SJCRH30 (cell line): ENCODE results near the gene TIMM44. TPM values are rescaled to one million over a fixed set of nuclear protein-coding genes. Genes with fewer than 3 reads are reported as not detected.
A peak's percentile ranks its signal among the peaks of the same experiment; 100 is the strongest.

Source experiments
- DNase-seq, 2 experiments: peaks; one replicate each; pipeline ENCODE4 v3.0.0-alpha.2; 2015 to 2020
- H3K27ac ChIP-seq: fragments of 250-450 bp; sonication (Bioruptor Pico); 2 replicates; pipeline ENCODE4 v1.5.1; 2020; ENCODE audit warnings: mild to moderate bottlenecking, moderate library complexity
- H3K27me3 ChIP-seq: fragments of 250-450 bp; sonication (Bioruptor Pico); 2 replicates; pipeline ENCODE4 v1.5.1; 2020; ENCODE audit warnings: mild to moderate bottlenecking, moderate library complexity
- H3K36me3 ChIP-seq: fragments of 250-450 bp; sonication (Bioruptor Pico); 2 replicates; pipeline ENCODE4 v1.5.1; 2020; ENCODE audit warnings: mild to moderate bottlenecking, moderate library complexity
- H3K4me1 ChIP-seq: fragments of 250-450 bp; sonication (Bioruptor Pico); 2 replicates; pipeline ENCODE4 v1.5.1; 2020; ENCODE audit warnings: mild to moderate bottlenecking, moderate library complexity
- H3K4me3 ChIP-seq: fragments of 250-450 bp; sonication (Bioruptor Pico); 2 replicates; pipeline ENCODE4 v1.5.1; 2020; ENCODE audit warnings: mild to moderate bottlenecking, moderate library complexity
- H3K9me3 ChIP-seq: fragments of 250-450 bp; sonication (Bioruptor Pico); replicated peaks from 2 replicates; pipeline ENCODE4 v1.5.1; 2020; ENCODE audit warnings: mild to moderate bottlenecking, moderate library complexity
- total RNA-seq: library from RNA; depleted of rRNA; stranded (reverse); fragments of >200 nt; shearing (Covaris generic); gene quantifications from 2 replicates; pipeline ENCODE4 v1.2.3, GENCODE V29; 2014; rRNA removed

The TIMM44 gene
- total RNA-seq, 1 experiment from 2014 or later = 55.2 TPM

- H3K4me3 ChIP-seq = no peak overlapping the region
- peaks cover 11% of the 10 kb centered on the region; the same call in 1 of the 2 replicates for H3K4me1 ChIP-seq
- H3K27ac ChIP-seq = no peak overlapping the region
- H3K9me3 ChIP-seq = no peaks in the 10 kb centered on the region
- no peaks in the 10 kb centered on the region for H3K36me3 ChIP-seq
- no peak for DNase-seq
- H3K27me3 ChIP-seq = no peaks in the 10 kb centered on the region
These were observed 61.6 kb downstream of the TIMM44 start for GRCh38 chr19:7881910-7882309.

- peak overlapping the region; percentile 36; the same call in 1 of the 2 replicates for H3K27ac ChIP-seq
- no peaks in the 10 kb centered on the region; the same call in 1 of the 2 replicates for H3K27me3 ChIP-seq
- H3K4me1 ChIP-seq = peaks cover 11% of the 10 kb centered on the region; the same call in 1 of the 2 replicates
- H3K36me3 ChIP-seq = no peaks in the 10 kb centered on the region
- H3K9me3 ChIP-seq = no peaks in the 10 kb centered on the region
- no peak overlapping the region for H3K4me3 ChIP-seq
- DNase-seq = peak; percentile 81
These were observed 63.6 kb downstream of the TIMM44 start for GRCh38 chr19:7879836-7880235.

- no peaks in the 10 kb centered on the region for H3K36me3 ChIP-seq
- H3K27ac ChIP-seq = peak overlapping the region; percentile 36; the same call in 1 of the 2 replicates
- no peaks in the 10 kb centered on the region for H3K9me3 ChIP-seq
- no peak overlapping the region for H3K4me3 ChIP-seq
- peak; percentile 53 to 68 for DNase-seq
- H3K27me3 ChIP-seq = peaks cover 4% of the 10 kb centered on the region
- H3K4me1 ChIP-seq = peaks cover 11% of the 10 kb centered on the region; the same call in 1 of the 2 replicates
These were observed 64.2 kb downstream of the TIMM44 start for GRCh38 chr19:7879111-7879807.

- Histone ChIP-seq H3K36me3 (no peaks in the 10 kb centered on the region), H3K27ac (no peak overlapping the region), H3K4me1 (peaks cover 11% of the 10 kb centered on the region; the same call in 1 of the 2 replicates), H3K27me3 (peaks cover 4% of the 10 kb centered on the region), H3K9me3 (no peaks in the 10 kb centered on the region), H3K4me3 (no peak overlapping the region)
- DNase-seq = no peak
These were observed 66.1 kb downstream of the TIMM44 start for GRCh38 chr19:7877249-7877836.

Other genes with a start within 250 kb of the TIMM44 start
- gene FCER2, start 241.5 kb downstream of the TIMM44 start, total RNA-seq = not detected in 2 replicates
- gene CLEC4G, start 211.6 kb downstream of the TIMM44 start, total RNA-seq = not detected in 2 replicates
- not detected in 2 replicates for gene CD209, start 196.1 kb downstream of the TIMM44 start, total RNA-seq
- not detected in 2 replicates for gene CLEC4M, start 180.4 kb downstream of the TIMM44 start, total RNA-seq
- 5.5 and 6.0 TPM in 2 replicates for gene EVI5L, start 113.4 kb downstream of the TIMM44 start, total RNA-seq
- not detected in 2 replicates for gene PRR36, start 69.3 kb downstream of the TIMM44 start, total RNA-seq
- gene LRRC8E, start 55.2 kb downstream of the TIMM44 start, total RNA-seq = 0.04 and 0.15 TPM in 2 replicates
- 12.9 and 13.6 TPM in 2 replicates for gene MAP2K7, start 39.8 kb downstream of the TIMM44 start, total RNA-seq
- not detected in 2 replicates for gene TGFBR3L, start 28.8 kb downstream of the TIMM44 start, total RNA-seq
- 15.8 and 17.4 TPM in 2 replicates for gene SNAPC2, start 23.3 kb downstream of the TIMM44 start, total RNA-seq
- 1.0 TPM in 2 replicates for gene CTXN1, start 17.5 kb downstream of the TIMM44 start, total RNA-seq
- gene ELAVL1, start 62.0 kb upstream of the TIMM44 start, total RNA-seq = 79.4 and 79.6 TPM in 2 replicates
- gene CCL25, start 109.1 kb upstream of the TIMM44 start, total RNA-seq = not detected in 2 replicates
- gene FBN3, start 205.9 kb upstream of the TIMM44 start, total RNA-seq = 0.02 TPM in 1 of 2 replicates, not detected in the other